Activated gamma-delta T cell (primary cell): Measurements from ENCODE around the gene SMIM3.
"Not testable (repeated sequence)": the region's sequence is repeated elsewhere in the genome, so short reads cannot be mapped to it uniquely, and the experiment has no call there.

ENCODE experiments used
- DNase-seq: peaks from one replicate; lab custom pipeline; 2025; lab: John Stamatoyannopoulos, UW
- total RNA-seq, 2 donors: gene quantifications; one replicate each; lab custom pipeline; 2026; lab: John Stamatoyannopoulos, UW

SMIM3 gene, protein sequence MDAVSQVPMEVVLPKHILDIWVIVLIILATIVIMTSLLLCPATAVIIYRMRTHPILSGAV
- 11.7 to 14.7 reads per million in 2 donors for total RNA-seq

DNA sequence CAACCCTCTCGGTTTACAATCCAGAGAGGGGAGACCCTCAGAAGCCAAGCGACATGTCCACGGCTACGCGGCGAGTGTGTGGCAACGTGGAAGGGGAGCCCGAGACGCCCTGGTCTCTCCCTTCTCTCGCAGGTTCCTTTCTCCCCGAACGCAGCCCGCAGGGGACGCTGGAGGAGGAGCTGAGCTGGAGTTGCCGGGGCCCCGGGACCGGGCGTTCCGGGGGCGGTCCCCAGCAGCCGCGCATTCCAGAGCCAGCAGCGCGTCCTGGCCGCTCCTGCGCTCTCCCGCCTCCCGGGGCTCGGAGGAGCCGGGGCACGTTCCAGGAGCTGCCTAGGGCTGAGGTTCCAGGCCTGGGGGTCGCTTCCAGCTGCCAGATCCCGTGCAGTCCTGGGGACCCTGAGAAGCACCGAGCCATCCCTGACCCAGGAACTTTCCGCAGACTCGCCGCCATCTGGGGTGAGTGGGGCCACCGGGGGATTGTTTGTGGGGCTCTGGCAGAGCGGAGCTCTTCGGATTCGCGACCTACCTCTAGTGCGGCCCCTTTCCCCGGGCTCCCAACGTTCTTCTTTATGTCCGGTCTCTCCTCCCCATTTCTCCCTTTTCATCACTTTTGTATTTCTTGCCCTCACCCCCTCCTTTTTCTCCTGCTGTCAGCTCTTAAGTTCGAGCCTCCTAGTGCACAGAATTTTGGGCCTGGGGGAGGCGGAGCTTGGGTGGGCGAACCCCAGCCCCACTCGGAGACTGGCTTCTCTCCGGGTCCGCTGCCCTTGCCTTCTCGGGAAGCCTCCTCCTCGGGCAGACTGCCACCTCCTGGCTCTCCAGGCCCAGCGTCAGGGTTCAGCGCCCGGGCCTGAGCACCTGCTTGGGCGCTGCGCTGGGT, at the start of gene SMIM3:
Gene SMIM3, plus strand, starts transcription at position 241 of the 880 bp plus-strand sequence. CDS start 16,684 bp downstream, outside the sequence.
- DNase-seq: peak; percentile 33

DNA sequence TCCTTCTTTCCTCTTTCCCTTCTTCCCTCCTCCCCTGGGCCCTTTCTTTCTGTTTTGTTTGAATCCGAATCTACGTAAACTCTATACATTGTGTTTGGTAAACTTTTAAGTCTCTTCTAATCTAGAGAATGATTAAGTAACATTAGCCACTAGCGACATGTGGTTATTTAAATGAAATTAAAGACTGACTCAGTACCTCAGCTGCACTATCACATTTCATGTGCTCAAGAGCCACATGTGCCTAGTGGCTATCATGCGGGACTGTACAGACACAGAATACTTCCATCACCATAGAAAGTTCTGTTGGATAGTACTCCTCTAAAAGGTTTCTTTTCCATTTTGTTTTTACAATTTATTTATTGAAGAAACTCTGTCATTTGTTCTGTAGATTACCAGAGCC, 48.7 kb upstream of the SMIM3 start:
- no peak for DNase-seq

DNA sequence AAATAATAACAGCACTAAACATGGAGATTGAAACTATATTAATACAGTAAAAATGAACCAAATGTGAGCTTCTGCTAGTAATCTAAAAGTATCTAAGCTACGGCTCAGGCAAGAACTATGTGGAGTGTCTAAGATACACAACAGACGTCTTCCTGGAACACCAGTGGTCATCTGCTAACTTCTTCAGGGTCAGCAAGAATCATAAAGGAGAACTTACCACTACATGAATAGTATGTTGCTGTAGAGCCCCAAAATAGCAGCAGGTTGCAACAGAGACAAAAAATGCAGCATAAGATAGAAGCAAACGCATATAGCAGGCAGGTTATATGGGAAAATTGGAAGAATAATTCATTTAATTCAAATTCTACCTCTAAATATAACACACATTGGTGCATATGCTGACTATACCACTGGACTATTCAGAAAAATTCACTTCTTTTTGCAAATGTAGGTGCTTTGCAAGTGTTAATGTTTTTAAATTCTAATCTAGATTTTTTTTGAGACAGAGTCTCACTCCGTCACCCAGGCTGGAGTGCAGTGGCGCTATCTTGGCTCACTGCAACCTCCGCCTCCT, 46.8 kb upstream of the SMIM3 start:
- no peak for DNase-seq

DNA sequence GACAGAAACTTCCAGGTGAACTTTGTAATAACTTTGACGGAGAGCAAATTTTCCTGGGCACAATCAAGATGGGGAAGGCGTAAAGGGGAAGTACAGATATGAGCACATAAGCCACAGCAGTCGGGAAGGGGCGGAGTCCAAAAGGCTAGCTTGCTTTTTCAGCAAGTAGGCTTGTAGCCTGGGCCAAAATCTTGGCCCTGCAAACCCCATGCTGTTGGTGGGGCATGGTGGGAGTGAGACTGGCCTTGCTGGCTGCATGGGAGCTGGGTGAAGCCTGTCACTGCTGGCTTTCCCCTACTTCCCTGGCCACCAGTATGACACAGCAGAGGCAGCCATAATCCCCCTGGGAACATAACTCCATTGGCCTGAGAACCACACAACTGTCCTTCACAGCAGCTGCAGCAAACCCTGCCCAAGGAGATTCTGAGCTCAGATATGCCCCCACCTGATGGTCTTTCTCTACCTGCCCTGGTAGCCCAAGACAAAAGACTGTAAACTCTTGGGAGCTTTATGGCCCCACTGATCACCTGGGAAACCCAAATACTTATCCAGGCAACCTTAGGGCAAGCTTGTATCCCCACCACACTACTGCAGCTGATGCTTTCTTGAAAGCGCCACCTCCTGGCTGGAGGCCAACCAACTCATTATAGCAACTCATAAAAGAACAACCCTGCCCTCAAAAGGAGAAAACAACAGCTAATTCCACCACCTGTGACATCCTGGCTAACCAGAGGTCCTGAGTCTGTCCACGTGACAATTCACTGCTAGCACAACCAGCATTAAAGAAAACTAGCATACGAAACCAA, 43.8 kb upstream of the SMIM3 start:
- DNase-seq: no peak

DNA sequence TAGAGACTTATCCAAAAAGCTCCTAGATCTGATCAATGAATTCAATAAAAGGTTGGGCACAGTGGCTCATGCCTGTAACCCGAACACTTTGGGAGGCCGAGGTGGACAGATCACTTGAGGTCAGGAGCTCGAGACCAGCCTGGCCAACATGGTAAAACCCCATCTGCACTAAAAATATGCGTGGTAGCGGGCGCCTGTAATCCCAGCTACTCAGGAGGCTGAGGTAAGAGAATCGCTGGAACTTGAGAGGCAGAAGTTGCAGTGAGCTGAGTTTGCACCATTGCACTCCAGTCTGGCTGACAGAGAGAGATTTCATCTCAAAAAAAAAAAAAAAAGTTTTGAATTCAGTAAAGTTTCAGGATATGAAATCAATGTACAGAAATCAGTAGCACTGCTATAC, 39.7 kb upstream of the SMIM3 start:
- DNase-seq: no peak

DNA sequence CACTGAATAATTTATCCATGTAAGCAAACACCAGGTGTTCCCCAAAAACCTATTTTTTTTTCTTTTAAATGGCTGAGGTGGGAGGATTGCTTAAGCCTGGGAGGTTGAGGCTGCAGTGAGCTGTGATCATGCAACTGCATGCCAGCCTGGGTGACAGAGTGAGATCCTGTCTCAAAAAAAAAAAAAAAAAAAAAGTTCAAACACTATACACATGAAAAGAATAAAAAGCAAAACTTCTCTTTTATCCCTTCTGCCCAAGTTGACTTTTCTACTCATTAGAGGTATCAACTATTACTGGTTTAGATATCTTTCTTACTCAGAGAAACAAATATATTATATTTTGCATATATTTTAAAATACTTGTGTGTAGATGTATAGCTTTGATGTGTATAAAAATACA, 37.6 kb upstream of the SMIM3 start:
- no peak for DNase-seq

DNA sequence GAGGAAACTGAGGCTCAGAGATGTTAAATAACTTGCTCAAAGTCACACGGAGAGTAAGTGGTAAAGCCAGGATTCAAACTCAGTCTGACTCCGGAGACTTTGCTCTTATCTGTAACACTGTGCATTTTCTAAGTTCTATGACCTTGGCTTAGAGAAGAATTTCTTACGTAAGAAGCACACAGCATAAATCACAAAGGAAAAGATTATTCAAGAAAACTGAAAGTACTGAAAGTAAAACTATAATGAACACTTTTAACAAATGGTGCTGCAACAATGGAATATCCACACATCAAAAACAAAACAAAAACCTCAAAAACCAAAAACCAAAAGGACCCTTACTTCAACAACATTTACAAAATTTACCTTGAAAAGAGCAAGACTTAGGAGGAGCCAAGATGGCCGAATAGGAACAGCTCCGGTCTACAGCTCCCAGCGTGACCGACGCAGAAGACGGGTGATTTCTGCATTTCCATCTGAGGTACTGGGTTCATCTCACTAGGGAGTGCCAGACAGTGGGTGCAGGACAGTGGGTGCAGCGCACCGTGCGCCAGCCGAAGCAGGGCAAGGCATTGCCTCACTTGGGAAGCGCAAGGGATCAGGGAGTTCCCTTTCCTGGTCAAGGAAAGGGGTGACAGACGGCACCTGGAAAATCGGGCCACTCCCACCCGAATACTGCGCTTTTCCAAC, 36.0 kb upstream of the SMIM3 start:
- DNase-seq: not testable (repeated sequence)

DNA sequence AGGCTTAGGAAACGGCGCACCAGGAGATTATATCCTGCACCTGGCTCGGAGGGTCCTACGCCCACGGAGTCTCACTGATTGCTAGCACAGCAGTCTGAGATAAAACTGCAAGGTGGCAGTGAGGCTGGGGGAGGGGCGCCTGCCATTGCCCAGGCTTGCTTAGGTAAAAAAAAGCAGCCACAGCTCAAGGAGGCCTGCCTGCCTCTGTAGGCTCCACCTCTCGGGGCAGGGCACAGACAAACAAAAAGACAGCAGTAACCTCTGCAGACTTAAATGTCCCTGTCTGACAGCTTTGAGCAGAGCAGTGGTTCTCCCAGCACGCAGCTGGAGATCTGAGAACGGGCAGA, 35.4 kb upstream of the SMIM3 start:
- not testable (repeated sequence) for DNase-seq

DNA sequence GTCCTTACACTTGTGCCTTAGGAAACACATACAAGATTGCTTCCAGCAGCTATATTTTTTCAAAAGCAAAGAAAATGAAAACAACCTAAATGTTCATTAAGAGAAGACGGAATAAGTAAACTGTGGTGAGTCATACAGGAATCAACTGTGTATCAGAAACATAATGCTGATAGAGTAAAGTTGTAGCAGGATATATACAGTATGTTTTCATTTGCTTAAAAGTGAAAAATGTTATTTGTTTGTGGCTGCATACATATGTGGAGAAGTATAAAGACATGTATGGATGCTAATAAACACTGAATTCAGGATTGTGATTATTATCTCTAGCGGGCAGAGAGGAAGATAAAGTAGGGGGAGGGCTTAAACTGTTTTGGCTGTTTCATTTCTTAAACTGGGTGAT, 28.1 kb upstream of the SMIM3 start:
- DNase-seq: no peak

DNA sequence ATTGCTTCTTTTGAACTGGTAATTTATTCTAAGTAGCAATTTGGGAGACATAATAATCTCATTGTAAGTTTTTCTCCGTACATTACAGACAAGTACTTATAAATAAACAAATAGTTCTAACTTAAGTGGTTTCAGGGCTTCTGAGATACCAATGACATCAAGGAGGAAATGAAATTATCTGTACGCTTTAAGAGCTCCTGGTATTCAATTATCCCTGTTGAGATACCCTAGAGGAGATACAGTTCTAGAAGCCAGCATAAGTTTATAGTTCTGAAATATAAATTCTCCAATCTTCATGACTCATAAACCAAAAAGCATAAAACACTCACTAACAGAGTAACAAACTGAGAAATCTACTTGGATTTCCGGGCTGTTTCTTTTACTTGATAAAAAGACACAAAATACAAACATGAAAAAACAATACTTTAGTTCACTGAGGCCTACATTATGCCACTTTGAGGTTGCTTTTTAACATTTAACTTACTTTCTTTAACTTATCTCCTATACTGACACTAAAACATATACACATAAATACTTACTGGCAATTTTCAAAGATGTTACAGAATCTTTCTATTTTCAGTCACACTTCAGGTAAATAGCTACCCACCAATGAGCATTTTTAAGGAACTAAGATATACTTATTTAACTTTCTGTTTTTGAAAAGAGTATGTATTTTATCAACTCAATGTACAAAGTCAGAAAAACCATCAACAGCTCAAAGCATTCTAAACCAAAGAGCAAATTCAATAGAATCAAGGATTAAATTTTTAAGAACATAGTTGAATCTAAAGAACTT, 27.3 kb upstream of the SMIM3 start:
- DNase-seq: no peak

DNA sequence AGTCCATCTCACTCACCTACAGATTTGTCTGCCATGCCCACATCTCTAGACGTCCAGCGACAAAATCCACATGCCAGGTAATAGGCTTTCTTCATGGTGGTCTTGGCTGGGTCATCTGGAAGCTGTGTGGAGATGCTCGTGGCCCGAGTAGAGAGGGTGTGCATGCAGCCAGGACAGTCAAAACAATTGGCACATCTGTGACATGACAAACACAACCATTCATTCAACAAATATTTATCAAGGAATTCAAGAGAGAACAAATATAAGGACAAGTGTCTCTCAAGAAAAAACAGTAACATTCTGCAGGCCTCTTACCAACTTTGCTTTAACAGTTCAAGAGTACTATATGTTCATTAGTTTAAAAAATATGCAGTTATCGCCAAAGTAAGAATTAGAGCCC, 25.1 kb upstream of the SMIM3 start:
- DNase-seq: no peak

DNA sequence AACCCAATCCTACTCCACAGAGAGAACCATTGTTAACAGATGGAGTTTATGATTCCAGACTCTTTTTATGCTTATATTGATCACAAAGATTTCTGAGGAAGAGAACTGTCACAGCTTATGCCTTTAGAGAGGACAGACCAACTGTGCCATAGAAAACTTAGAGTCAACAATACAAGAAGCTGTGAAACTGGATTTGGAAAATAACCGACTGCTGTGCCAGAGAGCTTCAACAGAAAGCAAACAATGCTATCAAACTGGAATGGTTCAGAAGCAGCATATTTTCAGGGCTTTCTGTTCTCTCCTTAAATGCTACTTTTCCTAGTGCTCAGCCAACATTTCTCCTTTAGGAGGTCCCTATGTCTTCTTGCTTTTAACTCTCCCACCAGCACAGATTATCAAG, 24.7 kb upstream of the SMIM3 start:
- DNase-seq: no peak

DNA sequence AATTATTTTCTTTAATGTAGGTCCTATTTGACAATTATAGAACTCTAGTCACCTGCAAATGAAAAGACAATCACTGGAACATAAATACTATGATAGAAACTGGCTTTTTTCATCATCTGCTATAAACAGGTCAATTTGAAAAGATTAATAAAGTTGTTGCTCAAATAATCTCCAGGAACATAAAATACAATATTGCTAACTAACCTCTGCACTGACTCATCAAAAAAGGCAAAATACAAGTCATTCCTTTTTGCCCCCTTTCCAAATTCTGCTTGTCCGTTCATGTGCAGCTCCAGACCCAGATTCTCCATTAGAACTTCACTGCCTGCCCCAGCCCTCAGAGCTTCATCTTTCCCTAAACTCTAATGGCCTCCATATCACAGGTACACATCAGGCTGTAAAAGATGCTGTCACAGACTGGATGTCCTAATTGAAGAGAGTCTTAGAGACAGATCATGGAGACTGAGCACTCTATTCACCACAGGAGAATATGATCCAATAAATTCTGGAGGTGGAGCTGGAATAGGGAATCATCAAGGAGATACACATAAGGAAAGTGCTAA, 21.4 kb upstream of the SMIM3 start:
- no peak for DNase-seq

DNA sequence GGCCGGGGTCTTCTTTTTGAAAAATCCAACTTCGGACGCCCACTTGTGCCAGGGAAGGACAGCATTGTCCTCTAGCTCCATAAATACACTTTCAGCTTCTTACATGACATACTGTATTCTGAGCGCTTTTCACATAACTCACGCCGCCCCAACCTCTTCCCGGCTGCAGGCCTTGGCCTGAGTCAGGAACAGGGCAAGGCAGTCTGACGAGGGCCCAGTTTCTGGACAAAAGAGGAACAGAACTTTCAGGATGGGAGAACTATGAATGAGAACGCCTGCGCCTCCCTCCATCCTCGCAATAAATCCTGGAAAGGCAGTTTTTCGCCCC, 20.4 kb upstream of the SMIM3 start:
- DNase-seq: no peak

DNA sequence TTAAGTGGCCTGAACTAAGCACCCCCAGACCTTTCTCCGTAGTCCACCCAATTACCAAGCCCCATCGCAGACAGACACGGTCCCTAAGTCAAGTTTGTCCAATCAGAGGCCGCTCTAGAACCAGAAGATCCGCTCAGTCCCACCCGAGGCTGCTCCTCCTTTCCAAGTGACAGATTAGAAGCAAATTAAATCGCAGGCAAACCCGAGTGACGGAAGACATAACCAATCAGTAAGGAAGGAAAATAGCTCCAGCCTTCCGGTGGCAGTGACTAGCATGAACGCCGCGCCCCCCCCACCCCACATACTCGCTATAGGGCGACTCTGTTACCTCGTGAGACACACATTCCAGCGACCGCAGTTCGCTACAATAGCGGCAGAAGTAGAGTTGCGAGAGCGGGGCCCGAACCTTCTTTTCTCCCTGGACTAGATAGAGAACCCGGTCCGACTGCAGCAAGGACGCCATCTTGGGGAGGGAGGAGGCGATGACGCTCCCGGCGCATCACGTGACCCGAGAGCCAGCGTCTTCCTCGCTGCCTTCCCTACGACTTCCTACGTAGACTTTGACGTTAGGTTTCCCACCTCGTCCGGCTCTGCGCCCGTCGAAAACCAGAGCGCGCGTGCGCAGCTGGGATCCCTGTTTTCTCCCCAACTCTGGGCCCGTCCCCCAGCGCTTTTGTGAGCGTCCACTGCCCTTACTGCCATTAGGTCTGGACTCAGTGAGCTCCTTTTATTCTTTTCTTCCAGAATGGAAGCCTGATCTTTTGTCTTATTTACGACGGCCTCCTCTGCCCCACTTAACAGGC, 19.8 kb upstream of the SMIM3 start, which contains the start of gene DCTN4:
Gene DCTN4, minus strand, starts transcription at position 487 of the 803 bp plus-strand sequence. Its CDS starts 24 bp downstream, at position 463.
- DNase-seq: peak; percentile 89

DNA sequence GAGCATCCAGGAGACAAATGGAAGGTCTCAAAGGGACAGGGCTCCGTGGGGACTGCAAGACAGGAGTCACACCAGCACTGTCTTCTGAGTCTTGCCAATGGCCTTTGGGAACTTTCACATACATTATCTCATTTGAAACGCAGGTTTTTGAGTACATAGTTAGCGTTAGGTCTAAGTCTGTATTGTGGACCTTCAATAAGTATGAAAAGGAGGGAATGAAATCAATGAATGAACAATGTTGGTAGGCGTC, 19.3 kb upstream of the SMIM3 start:
- no peak for DNase-seq

DNA sequence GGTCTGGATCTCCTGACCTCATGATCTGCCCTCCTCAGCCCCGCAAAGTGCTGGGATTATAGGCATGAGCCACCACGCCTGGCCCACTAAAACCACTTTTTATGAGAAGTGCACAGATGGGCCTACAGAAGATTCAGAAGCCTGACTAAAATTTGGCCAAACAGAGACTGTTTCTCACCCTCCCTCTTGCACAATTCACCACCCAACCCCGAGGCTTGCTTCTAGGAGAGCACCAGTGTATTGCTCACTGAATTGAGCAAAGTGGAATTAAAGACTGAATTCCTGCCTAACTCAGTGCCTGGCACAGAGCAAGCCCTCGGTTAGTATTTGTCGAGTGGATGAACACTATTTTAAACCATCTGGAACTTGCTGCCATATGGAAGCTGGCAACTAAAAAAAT, 16.3 kb upstream of the SMIM3 start:
- no peak for DNase-seq

DNA sequence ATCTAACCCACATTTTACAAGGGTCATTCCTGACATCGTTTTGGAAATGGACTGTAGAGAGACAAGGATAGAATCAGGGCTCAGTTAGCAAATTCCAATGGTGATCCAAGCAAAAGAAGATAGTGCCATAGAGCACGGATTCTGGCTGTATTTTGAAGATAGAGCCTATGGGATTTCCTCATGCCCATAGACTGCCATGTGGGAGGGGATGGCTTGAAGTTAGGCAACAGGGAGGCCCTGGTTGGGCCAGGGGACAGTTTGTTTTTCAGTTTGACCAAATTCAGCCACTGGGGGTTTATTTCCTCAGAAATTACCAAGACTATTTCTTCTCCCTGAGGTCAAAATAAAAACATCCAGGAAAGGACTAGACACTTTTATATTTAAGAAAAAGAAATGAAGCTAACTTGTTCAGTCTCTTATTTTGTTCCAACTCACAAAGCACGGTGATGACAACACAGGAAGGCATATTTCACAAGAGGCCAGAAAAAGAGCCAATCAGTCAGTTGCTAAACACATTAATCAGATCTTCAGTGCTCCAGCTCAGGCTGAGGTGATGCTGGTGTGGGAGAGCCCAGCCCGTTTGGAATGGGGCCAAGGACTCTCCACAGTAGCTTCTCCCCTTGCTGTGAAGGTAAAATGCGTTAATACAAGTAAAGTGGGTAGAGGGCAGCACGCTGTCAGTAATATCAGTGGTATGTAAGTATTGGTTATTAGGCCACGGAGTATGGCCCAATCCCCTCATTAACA, 15.4 kb upstream of the SMIM3 start:
- no peak for DNase-seq

DNA sequence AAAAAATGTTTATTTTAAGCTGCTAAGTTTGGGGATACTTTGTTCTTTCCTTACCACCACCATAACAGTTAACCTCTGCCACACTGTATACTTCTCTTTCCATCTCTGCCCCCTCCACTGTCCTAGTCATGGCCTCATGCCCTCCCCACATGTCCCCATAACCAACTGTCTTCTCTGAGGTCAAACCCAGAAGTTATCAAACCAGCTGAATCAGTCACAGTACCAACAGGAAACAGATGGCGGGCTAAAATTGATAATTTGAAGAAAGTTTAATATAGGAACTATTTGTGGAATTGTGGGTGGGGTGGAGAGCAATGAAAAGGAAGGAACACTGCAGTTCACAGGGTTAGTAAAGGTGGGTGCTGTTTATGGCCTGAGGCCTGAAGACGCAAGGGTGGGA, 14.0 kb upstream of the SMIM3 start:
- DNase-seq: no peak
